ENCODE data around the gene MGMT. TPM values are rescaled to one million over a fixed set of nuclear protein-coding genes. Genes with fewer than 3 reads are reported as not detected.

The MGMT gene
- polyA plus RNA-seq, 4 donors = 9.8 to 22.4 (median 17.9) TPM

DNA sequence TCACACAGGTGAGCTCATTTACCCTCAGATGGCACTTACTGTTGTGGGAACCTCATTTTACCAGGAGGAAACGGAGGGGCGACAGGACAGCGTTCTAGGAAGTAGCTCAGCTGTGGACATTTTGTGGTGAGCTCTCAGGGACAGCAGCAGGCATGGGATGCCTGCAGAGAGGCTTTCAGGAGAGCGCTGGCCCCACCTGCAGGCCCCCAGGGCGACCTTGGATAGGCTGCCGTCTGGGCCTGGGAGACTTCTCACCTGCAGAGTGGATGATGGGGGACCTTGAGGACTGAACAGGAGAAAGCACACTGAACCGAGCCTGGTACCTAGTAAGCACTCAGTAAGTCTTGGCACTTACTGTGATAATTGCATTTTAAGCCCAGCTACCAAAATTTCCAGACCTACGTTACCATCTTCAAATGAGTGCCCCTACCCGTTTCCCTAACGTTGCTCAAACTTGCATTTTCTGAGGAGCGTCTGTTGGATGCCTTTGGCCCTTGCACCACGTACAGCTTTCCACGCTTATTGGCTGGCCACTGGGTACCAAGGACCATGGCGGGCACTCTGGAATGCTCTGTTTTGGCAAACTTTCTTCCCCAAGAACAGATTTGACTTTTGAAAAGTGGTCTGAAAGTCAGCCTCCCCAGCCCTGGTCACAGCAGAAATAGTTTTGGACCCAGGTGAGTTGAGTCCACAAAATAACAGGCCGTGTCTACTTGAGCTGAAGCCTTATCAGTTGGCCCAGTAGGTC, 273.7 kb downstream of the MGMT start:
- no peaks in the 10 kb centered on the region for H3K27me3 ChIP-seq (ENCODE audit: control insufficient read depth in 3 of 3, insufficient read depth in 3 of 3, low read length in 3 of 3)
- peaks cover 0 to 14% of the 10 kb centered on the region in 2 donors for H3K9me3 ChIP-seq (ENCODE audit: control insufficient read depth in 2 of 2, insufficient read depth in 1 of 2, low read depth in 1 of 2, low read length in 1 of 2)
- WGBS, 3 donors = 90 to 95% (median 91%) methylated on average over 15 of the region's 15 CpGs
- H3K36me3 ChIP-seq (ENCODE audit: control insufficient read depth in 3 of 3, insufficient read depth in 2 of 3, low read depth in 1 of 3, low read length in 3 of 3) = peaks cover 0 to 4% (median 0%) of the 10 kb centered on the region in 3 donors
- no peaks in the 10 kb centered on the region for H3K4me1 ChIP-seq (ENCODE audit: control insufficient read depth in 3 of 3, insufficient read depth in 2 of 3, low read depth in 1 of 3, low read length in 2 of 3)
- DNase-seq (no peak), FAIRE-seq (no peak)
- no peak overlapping the region for H3K4me3 ChIP-seq (ENCODE audit: low read depth in 1 of 3, low read length in 3 of 3)
- no peak overlapping the region for H3K27ac ChIP-seq (ENCODE audit: low read depth in 1 of 3, low read length in 2 of 3)

DNA sequence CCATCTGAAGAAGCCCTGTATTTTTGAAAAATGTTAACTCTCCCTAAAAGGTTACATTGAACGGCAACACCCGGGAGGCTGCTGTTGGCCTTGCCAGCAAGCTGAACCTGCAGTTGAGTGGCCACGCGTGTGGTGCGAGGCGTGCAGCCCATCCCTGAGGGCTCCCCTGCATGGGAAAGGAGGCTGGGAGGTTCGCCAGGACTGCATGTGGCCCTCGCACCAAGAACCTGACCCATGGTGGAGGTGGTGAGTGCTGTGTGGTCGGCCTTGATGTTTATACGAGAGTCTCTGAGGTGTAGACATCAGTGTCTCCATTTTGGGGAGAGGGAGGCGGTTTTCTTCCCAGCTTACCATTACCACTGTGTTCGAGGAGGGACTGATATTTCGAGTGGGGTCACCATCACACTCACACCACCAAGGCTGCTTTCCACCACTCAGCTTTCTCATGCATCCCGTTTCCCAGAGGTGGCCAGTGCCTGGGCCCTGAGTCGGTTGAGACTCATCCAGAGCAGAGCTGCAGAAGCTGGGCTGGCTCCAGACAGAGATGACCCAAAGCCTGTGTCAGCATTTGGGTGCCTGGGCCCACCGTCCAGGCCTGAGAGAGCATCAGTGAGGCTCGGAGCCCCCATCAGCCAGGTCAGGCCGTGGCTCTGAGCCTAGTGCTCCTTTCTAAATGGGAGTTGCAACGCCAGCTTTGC, 274.4 kb downstream of the MGMT start:
- no peak for FAIRE-seq

DNA sequence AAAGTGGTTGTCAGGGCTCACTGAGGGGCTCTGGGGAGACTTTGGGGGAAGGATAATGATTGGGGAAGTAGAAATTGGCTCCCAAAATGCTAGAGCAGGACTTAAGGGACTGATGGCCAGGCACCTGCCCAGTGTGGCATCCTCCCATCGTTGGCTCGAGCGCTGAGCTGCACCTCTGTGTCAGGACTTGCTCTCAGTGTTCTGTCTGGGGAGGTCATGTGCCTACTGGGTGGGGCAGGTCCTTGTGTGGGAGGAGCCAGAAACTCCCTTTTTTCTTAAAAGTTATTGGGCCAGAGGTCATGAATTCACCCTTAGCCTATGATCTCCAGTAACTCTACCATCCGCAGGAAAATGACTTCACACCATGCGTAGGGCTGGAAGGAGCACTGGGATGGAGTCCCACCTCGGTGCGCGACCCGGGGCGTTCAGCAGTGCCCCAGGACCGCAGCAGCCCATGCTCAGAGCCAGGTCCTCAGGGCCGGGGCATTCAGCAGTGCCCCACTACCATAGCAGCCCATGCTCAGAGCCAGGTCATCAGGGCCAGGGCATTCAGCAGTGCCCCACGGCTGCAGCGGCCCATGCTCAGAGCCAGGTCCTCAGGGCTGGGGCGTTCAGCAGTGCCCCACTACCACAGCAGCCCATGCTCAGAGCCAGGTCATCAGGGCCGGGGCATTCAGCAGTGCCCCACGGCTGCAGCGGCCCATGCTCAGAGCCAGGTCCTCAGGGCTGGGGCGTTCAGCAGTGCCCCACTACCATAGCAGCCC, 275.1 kb downstream of the MGMT start:
- DNase-seq (no peak), FAIRE-seq (no peak)
- Histone ChIP-seq H3K9me3 (ENCODE audit: control insufficient read depth in 2 of 2, insufficient read depth in 1 of 2, low read depth in 1 of 2, low read length in 1 of 2) (peaks cover 0 to 14% of the 10 kb centered on the region in 2 donors), H3K27ac (ENCODE audit: low read depth in 1 of 3, low read length in 2 of 3) (no peak overlapping the region), H3K27me3 (ENCODE audit: control insufficient read depth in 3 of 3, insufficient read depth in 3 of 3, low read length in 3 of 3) (no peaks in the 10 kb centered on the region), H3K36me3 (ENCODE audit: control insufficient read depth in 3 of 3, insufficient read depth in 2 of 3, low read depth in 1 of 3, low read length in 3 of 3) (peaks cover 0 to 4% (median 0%) of the 10 kb centered on the region in 3 donors), H3K4me1 (ENCODE audit: control insufficient read depth in 3 of 3, insufficient read depth in 2 of 3, low read depth in 1 of 3, low read length in 2 of 3) (no peaks in the 10 kb centered on the region), H3K4me3 (ENCODE audit: low read depth in 1 of 3, low read length in 3 of 3) (no peak overlapping the region)
- 95 to 96% (median 96%) methylated on average over 16 to 19 of the region's 19 CpGs for WGBS, 3 donors

More for the DNA sequence above, 274.4 kb downstream of the MGMT start:
- H3K27ac ChIP-seq (ENCODE audit: low read depth in 1 of 3, low read length in 2 of 3) = no peak overlapping the region
- no peak for DNase-seq
- no peak overlapping the region for H3K4me3 ChIP-seq (ENCODE audit: low read depth in 1 of 3, low read length in 3 of 3)
- WGBS, 3 donors = 88 to 96% (median 96%) methylated on average over 19 of the region's 19 CpGs
- peaks cover 0 to 4% (median 0%) of the 10 kb centered on the region in 3 donors for H3K36me3 ChIP-seq (ENCODE audit: control insufficient read depth in 3 of 3, insufficient read depth in 2 of 3, low read depth in 1 of 3, low read length in 3 of 3)
- no peaks in the 10 kb centered on the region for H3K4me1 ChIP-seq (ENCODE audit: control insufficient read depth in 3 of 3, insufficient read depth in 2 of 3, low read depth in 1 of 3, low read length in 2 of 3)
- H3K9me3 ChIP-seq (ENCODE audit: control insufficient read depth in 2 of 2, insufficient read depth in 1 of 2, low read depth in 1 of 2, low read length in 1 of 2) = peaks cover 0 to 14% of the 10 kb centered on the region in 2 donors
- no peaks in the 10 kb centered on the region for H3K27me3 ChIP-seq (ENCODE audit: control insufficient read depth in 3 of 3, insufficient read depth in 3 of 3, low read length in 3 of 3)

DNA sequence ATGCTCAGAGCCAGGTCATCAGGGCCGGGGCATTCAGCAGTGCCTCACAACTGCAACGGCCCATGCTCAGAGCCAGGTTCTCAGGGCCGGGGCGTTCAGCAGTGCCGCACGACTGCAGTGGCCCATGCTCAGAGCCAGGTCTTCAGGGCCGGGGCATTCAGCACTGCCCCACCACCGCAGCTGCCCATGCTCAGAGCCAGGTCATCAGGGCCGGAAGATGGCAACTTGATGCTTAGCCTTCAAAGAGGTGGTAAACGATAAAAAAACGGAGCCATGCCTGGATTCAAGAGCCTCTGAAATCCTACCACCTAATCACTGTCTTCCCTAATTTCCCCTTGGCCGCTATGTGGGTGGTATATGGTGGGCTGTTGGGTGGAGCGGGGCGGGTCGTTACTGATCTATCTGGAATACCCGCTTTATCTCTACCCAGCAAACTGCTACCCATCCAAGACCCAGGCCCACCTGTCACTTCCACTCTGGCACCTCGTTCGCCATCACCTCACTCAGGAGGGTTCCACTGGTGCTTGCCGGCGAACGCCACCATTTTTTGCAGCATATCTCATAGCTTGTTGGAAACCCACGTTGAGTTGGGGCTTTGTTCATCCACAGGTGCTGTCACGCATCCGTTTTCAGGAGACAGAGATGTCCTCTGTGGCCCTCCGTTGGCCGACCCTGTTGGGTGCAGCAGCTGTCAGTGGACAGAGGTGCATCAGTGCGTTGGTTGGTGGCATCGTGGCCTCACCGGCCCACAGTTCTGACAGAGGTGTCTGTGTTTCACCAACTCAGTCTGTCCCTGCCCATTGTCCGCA, 275.9 kb downstream of the MGMT start:
- Histone ChIP-seq H3K27me3 (ENCODE audit: control insufficient read depth in 3 of 3, insufficient read depth in 3 of 3, low read length in 3 of 3) (no peaks in the 10 kb centered on the region), H3K27ac (ENCODE audit: low read depth in 1 of 3, low read length in 2 of 3) (no peak overlapping the region), H3K4me1 (ENCODE audit: control insufficient read depth in 3 of 3, insufficient read depth in 2 of 3, low read depth in 1 of 3, low read length in 2 of 3) (no peaks in the 10 kb centered on the region), H3K9me3 (ENCODE audit: control insufficient read depth in 2 of 2, insufficient read depth in 1 of 2, low read depth in 1 of 2, low read length in 1 of 2) (peaks cover 0 to 14% of the 10 kb centered on the region in 2 donors), H3K36me3 (ENCODE audit: control insufficient read depth in 3 of 3, insufficient read depth in 2 of 3, low read depth in 1 of 3, low read length in 3 of 3) (peaks cover 0 to 4% (median 0%) of the 10 kb centered on the region in 3 donors), H3K4me3 (ENCODE audit: low read depth in 1 of 3, low read length in 3 of 3) (no peak overlapping the region)
- WGBS, 3 donors = 94 to 97% (median 96%) methylated on average over 30 of the region's 30 CpGs
- no peak for FAIRE-seq
- DNase-seq = no peak

DNA sequence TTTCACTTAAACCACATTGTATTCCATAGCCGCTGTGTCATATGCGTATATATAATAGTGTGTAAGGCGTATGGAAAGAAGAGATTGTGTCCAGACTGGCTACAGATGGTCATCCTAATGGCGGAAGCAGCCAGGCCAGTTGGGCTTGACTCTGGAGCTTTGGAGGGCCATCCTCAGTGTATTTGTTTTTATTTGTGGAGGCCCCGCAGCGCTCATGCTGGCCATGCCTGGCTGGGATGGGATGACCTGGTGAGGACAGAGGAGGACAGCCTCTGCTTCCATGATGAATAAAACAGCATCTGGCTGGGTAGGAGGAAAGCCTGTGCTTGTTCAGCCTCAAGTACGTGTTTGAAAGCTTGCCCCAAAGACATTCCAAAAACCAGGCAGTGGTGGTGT, 276.7 kb downstream of the MGMT start:
- Histone ChIP-seq H3K36me3 (ENCODE audit: control insufficient read depth in 3 of 3, insufficient read depth in 2 of 3, low read depth in 1 of 3, low read length in 3 of 3) (peaks cover 0 to 4% (median 0%) of the 10 kb centered on the region in 3 donors), H3K4me1 (ENCODE audit: control insufficient read depth in 3 of 3, insufficient read depth in 2 of 3, low read depth in 1 of 3, low read length in 2 of 3) (no peaks in the 10 kb centered on the region), H3K27ac (ENCODE audit: low read depth in 1 of 3, low read length in 2 of 3) (no peak overlapping the region), H3K4me3 (ENCODE audit: low read depth in 1 of 3, low read length in 3 of 3) (no peak overlapping the region), H3K27me3 (ENCODE audit: control insufficient read depth in 3 of 3, insufficient read depth in 3 of 3, low read length in 3 of 3) (no peaks in the 10 kb centered on the region), H3K9me3 (ENCODE audit: control insufficient read depth in 2 of 2, insufficient read depth in 1 of 2, low read depth in 1 of 2, low read length in 1 of 2) (peaks cover 0 to 14% of the 10 kb centered on the region in 2 donors)
- 95 to 97% (median 96%) methylated on average over 7 of the region's 7 CpGs for WGBS, 3 donors
- FAIRE-seq (no peak), DNase-seq (no peak)

DNA sequence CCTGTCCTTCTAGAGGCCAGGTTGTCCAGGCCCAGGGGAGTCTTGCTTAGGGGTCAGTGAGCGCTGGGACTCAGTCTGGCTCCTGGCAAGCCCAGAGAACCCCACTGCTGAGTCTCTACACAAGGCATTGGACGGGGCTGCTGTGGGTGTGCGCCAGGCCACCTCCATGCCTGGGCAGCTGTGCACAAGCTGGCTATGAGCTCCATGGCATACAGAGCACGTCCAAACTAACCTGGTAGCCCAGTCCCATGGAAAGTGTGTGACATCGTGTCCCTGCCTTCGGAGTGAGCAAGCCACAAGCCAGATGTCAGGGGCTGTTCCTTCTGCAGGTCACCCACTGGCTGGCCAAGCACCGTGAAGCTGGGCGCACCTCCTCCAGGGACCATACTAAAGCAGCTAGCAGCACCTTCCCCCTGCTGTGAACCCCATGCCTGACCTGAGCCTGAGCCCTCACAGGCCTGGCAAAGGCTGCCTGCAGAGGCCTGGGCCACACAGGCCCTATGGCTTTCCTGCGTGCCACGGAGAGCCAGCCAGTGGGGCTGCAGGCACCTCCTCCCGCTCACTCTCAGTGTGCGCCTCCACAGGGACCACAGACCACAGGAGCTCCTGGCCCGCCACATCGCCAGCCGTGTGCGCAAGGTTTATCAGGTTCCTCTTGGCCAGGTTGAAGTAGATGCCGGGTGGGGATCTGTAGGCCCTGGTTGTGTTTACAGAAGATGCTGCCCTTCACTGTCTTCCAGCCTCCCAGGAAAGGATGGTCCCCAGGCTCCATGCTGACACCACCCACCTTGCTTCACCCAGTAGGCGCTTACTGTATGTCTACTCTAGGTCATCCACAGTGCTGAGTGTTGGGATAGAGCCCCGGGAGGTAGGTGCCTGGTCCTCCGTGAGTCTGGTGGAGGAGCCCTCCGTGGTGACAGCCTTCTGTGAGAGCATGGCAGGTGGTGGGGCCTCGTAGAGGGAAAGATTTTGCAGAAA, 277.4 kb downstream of the MGMT start:
- H3K4me1 ChIP-seq (ENCODE audit: control insufficient read depth in 3 of 3, insufficient read depth in 2 of 3, low read depth in 1 of 3, low read length in 2 of 3) = no peaks in the 10 kb centered on the region

DNA sequence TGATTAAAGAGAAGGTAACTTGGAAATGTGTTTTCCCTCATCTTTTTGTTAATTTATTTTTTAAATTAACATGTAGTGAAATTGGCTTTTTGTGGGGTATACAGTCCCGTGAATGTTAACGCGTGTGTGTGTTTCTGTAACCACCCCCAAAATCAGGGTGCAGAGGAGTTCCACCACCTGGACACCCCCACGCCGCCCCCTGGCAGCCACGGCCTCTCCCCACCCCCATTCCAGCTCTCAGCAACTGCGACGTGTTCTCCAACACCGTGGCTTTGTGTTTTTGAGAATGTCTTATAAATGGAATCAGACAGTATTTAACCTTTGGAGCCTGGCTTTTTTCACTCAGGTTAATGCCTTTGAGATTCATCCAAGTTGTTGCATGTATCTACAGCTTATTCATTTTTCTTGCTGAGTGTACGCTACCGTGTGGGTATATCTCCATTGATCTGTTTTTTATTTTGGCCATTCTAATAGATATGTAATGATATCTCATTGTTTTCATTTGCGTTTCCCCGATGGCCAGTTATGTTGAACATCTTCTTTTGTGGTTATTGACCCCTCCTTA, 278.2 kb downstream of the MGMT start:
- Histone ChIP-seq H3K9me3 (ENCODE audit: control insufficient read depth in 2 of 2, insufficient read depth in 1 of 2, low read depth in 1 of 2, low read length in 1 of 2) (peaks cover 0 to 15% of the 10 kb centered on the region in 2 donors), H3K4me1 (ENCODE audit: control insufficient read depth in 3 of 3, insufficient read depth in 2 of 3, low read depth in 1 of 3, low read length in 2 of 3) (no peaks in the 10 kb centered on the region), H3K4me3 (ENCODE audit: low read depth in 1 of 3, low read length in 3 of 3) (no peak overlapping the region), H3K36me3 (ENCODE audit: control insufficient read depth in 3 of 3, insufficient read depth in 2 of 3, low read depth in 1 of 3, low read length in 3 of 3) (peaks cover 0 to 4% (median 0%) of the 10 kb centered on the region in 3 donors), H3K27ac (ENCODE audit: low read depth in 1 of 3, low read length in 2 of 3) (no peak overlapping the region), H3K27me3 (ENCODE audit: control insufficient read depth in 3 of 3, insufficient read depth in 3 of 3, low read length in 3 of 3) (no peaks in the 10 kb centered on the region)
- 96 to 98% (median 97%) methylated on average over 13 of the region's 13 CpGs for WGBS, 3 donors
- FAIRE-seq (no peak), DNase-seq (no peak)

More for the DNA sequence above, 277.4 kb downstream of the MGMT start:
- FAIRE-seq (no peak), DNase-seq (no peak)
- H3K27me3 ChIP-seq (ENCODE audit: control insufficient read depth in 3 of 3, insufficient read depth in 3 of 3, low read length in 3 of 3) = no peaks in the 10 kb centered on the region
- no peak overlapping the region for H3K27ac ChIP-seq (ENCODE audit: low read depth in 1 of 3, low read length in 2 of 3)
- H3K9me3 ChIP-seq (ENCODE audit: control insufficient read depth in 2 of 2, insufficient read depth in 1 of 2, low read depth in 1 of 2, low read length in 1 of 2) = peaks cover 0 to 17% of the 10 kb centered on the region in 2 donors
- no peak overlapping the region for H3K4me3 ChIP-seq (ENCODE audit: low read depth in 1 of 3, low read length in 3 of 3)
- 95 to 96% (median 95%) methylated on average over 21 to 22 of the region's 22 CpGs for WGBS, 3 donors
- peaks cover 0 to 4% (median 0%) of the 10 kb centered on the region in 3 donors for H3K36me3 ChIP-seq (ENCODE audit: control insufficient read depth in 3 of 3, insufficient read depth in 2 of 3, low read depth in 1 of 3, low read length in 3 of 3)
